Panc1 (cell line): Measurements from ENCODE around the gene SLC7A14. TPM values are rescaled to one million over a fixed set of nuclear protein-coding genes. Genes with fewer than 3 reads are reported as not detected.

Source experiments
- ATAC-seq: fragments of 200-7000 bp; cut with Tn5 transposase; 2 replicates; pipeline ENCODE4 v1.9.1; 2020; ENCODE audit warnings: mild to moderate bottlenecking, moderate library complexity
- BruUV-seq: library from RNA; stranded (reverse); fragments of 400-500 nt; replicated peaks from 2 replicates; lab custom pipeline; 2021; lab: Mats Ljungman, UMichigan
- CTCF ChIA-PET: fragments of 300-600 bp; sonication (Branson Sonifier 250); formaldehyde crosslinking; loops from one replicate; lab custom pipeline; 2022; ENCODE audit warnings: antibody characterized with exemption; lab: Charles Lee
- POLR2A ChIA-PET: fragments of 300-600 bp; sonication (Branson Sonifier 250); formaldehyde crosslinking; loops from one replicate; lab custom pipeline; 2022; ENCODE audit warnings: antibody characterized with exemption; lab: Charles Lee
- DNase-seq: peaks from one replicate; pipeline ENCODE4 v3.0.0-alpha.2; 2010; ENCODE audit warnings: low read depth, low spot score
- H3K27ac ChIP-seq: 2 replicates; pipeline ENCODE4 v1.5.1; 2011; ENCODE audit warnings: mild to moderate bottlenecking, low read length, inconsistent platforms
- H3K27me3 ChIP-seq: fragments of 200-500 bp; sonication (Bioruptor generic); 2 replicates; pipeline ENCODE4 v1.6.0; 2014; ENCODE audit warnings: low read length, inconsistent platforms; ENCODE audit not compliant: control insufficient read depth, insufficient read depth
- H3K36me3 ChIP-seq: fragments of 200-500 bp; sonication (Bioruptor generic); 2 replicates; pipeline ENCODE4 v1.5.1; 2014; ENCODE audit warnings: inconsistent platforms, mild to moderate bottlenecking, low read length, moderate library complexity; ENCODE audit not compliant: control insufficient read depth, insufficient read depth
- H3K4me1 ChIP-seq: 2 replicates; pipeline ENCODE4 v1.5.1; 2011; ENCODE audit warnings: inconsistent platforms, mild to moderate bottlenecking, low read length, moderate library complexity; ENCODE audit not compliant: control insufficient read depth, insufficient read depth
- H3K4me3 ChIP-seq, 2 experiments: 2 replicates each; pipeline ENCODE4 v1.5.1; 2011 to 2012; ENCODE audit warnings: low read depth in 2 of 2, low read length in 2 of 2, mild to moderate bottlenecking in 2 of 2, inconsistent platforms in 1 of 2, moderate library complexity in 1 of 2
- H3K9me3 ChIP-seq: fragments of 200-500 bp; sonication (Bioruptor generic); 2 replicates; pipeline ENCODE4 v1.5.1; 2014; ENCODE audit warnings: low read depth, mild to moderate bottlenecking, inconsistent platforms, low read length, moderate library complexity; ENCODE audit not compliant: control insufficient read depth, insufficient read depth
- POLR2AphosphoS5 ChIP-seq: IDR thresholded peaks from 2 replicates; pipeline ENCODE4 v1.6.1; 2012; ENCODE audit warnings: mild to moderate bottlenecking, low read depth, low read length, moderate library complexity
- SIN3A ChIP-seq: IDR thresholded peaks from 2 replicates; pipeline ENCODE4 v1.6.1; 2012; ENCODE audit warnings: low read depth, mild to moderate bottlenecking, low read length, moderate library complexity, borderline replicate concordance; ENCODE audit not compliant: insufficient read depth
- TCF7L2 ChIP-seq: IDR thresholded peaks from 2 replicates; pipeline ENCODE4 v1.6.1; 2011; ENCODE audit warnings: mild to moderate bottlenecking, low read depth, low read length, inconsistent platforms
- in situ Hi-C: cut with HindIII; loops from 2 replicates; pipeline ENCODE4 v1.10.0; 2016; ENCODE audit warnings: low sequenced_read_pairs, low pct_unique_long_range_greater_than_20kb
- intact Hi-C: fragments of 100-400 bp; cut with micrococcal nuclease; formaldehyde crosslinking; loops from one replicate; pipeline ENCODE4 v1.10.0; 2022; ENCODE audit not compliant: unreplicated experiment
- total RNA-seq: library from RNA; stranded (reverse); gene quantifications from one replicate; pipeline ENCODE4 v1.2.1, GENCODE V29; 2021; ENCODE audit not compliant: unreplicated experiment
- TF ChIP-seq, protein P1 (sequence below), 2 experiments: IDR thresholded peaks; 2 replicates each; pipeline ENCODE4 v1.6.1; 2011 to 2012; ENCODE audit warnings: low read depth in 2 of 2, control low read depth in 1 of 2, low read length in 1 of 2, mild to moderate bottlenecking in 1 of 2, moderate library complexity in 1 of 2; ENCODE audit not compliant: insufficient read depth in 1 of 2
- TF ChIP-seq, protein P2 (sequence below): fragments of 450-650 bp; IDR thresholded peaks from 2 replicates; pipeline ENCODE4 v1.5.1; 2017; ENCODE audit warnings: mild to moderate bottlenecking

Gene SLC7A14
- total RNA-seq, 1 experiment from 2014 or later, result not detected

DNA sequence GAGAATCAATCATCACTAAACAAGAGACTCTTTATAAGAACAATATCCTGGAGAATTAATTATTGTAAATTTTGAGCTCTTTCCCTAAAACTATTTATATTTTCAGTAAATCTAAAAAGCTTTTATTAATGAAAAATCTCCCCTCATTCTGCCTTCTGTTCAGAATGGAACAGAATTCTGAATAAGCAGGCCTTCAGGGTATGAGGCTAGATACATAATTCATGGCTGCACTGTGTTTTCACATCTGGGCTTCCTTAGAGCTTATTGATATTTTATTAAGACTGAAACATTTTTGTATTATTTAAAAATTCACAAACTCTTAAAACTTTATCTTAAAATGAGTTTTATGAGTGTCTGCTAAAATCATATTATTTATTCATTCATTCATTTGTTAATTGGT is 142.4 kb downstream of the SLC7A14 start:
- ATAC-seq (no peak), DNase-seq (no peak)
- Histone ChIP-seq H3K36me3 (no peaks in the 10 kb centered on the region), H3K27me3 (peaks cover 2% of the 10 kb centered on the region; the same call in 1 of the 2 replicates), H3K27ac (no peak overlapping the region), H3K4me1 (no peaks in the 10 kb centered on the region; the same call in 1 of the 2 replicates), H3K9me3 (no peaks in the 10 kb centered on the region), H3K4me3 (no peak overlapping the region)
- BruUV-seq, result no TSS peak
- TF ChIP-seq SIN3A (no peak), POLR2AphosphoS5 (no peak), TCF7L2 (no peak)
- TF ChIP-seq, protein P1, sequence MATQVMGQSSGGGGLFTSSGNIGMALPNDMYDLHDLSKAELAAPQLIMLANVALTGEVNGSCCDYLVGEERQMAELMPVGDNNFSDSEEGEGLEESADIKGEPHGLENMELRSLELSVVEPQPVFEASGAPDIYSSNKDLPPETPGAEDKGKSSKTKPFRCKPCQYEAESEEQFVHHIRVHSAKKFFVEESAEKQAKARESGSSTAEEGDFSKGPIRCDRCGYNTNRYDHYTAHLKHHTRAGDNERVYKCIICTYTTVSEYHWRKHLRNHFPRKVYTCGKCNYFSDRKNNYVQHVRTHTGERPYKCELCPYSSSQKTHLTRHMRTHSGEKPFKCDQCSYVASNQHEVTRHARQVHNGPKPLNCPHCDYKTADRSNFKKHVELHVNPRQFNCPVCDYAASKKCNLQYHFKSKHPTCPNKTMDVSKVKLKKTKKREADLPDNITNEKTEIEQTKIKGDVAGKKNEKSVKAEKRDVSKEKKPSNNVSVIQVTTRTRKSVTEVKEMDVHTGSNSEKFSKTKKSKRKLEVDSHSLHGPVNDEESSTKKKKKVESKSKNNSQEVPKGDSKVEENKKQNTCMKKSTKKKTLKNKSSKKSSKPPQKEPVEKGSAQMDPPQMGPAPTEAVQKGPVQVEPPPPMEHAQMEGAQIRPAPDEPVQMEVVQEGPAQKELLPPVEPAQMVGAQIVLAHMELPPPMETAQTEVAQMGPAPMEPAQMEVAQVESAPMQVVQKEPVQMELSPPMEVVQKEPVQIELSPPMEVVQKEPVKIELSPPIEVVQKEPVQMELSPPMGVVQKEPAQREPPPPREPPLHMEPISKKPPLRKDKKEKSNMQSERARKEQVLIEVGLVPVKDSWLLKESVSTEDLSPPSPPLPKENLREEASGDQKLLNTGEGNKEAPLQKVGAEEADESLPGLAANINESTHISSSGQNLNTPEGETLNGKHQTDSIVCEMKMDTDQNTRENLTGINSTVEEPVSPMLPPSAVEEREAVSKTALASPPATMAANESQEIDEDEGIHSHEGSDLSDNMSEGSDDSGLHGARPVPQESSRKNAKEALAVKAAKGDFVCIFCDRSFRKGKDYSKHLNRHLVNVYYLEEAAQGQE (IDR thresholded peaks at IDR 0.05; ENCODE audit: insufficient read depth in 1 of 2, low read depth in 2 of 2, low read length in 1 of 2), result no peak
- TF ChIP-seq, protein P2, sequence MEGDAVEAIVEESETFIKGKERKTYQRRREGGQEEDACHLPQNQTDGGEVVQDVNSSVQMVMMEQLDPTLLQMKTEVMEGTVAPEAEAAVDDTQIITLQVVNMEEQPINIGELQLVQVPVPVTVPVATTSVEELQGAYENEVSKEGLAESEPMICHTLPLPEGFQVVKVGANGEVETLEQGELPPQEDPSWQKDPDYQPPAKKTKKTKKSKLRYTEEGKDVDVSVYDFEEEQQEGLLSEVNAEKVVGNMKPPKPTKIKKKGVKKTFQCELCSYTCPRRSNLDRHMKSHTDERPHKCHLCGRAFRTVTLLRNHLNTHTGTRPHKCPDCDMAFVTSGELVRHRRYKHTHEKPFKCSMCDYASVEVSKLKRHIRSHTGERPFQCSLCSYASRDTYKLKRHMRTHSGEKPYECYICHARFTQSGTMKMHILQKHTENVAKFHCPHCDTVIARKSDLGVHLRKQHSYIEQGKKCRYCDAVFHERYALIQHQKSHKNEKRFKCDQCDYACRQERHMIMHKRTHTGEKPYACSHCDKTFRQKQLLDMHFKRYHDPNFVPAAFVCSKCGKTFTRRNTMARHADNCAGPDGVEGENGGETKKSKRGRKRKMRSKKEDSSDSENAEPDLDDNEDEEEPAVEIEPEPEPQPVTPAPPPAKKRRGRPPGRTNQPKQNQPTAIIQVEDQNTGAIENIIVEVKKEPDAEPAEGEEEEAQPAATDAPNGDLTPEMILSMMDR, result no peak
- CTCF ChIA-PET, result no interaction called here
- in situ Hi-C loops (no loop called here), intact Hi-C loops (no loop called here)
- POLR2A ChIA-PET, result no interaction called here

DNA sequence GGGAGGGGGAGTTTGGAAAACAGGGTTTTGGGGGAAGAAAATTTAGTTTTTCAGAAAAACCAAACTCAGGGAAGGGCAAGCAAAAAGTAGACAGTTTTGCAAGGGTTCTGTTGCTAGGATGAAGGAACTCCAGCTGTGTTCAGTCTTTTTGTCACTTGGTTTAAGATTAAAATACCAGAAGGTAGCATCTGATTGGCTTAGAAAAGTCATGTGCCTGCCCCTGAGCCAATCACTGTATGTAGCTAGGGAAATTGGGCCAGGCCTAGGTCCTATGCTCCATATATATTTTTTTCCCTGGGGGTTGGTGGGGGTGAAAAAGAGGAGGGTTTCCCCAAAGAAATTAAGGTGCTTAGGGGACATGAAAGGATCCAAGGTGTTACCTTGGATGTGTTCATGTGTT is 142.9 kb downstream of the SLC7A14 start:
- TF ChIP-seq TCF7L2, result no peak
- TF ChIP-seq, protein P1 (IDR thresholded peaks at IDR 0.05; ENCODE audit: insufficient read depth in 1 of 2, low read depth in 2 of 2, low read length in 1 of 2), result no peak
- TF ChIP-seq, protein P2, result no peak
- TF ChIP-seq POLR2AphosphoS5, result no peak
- no peak for TF ChIP-seq SIN3A
- intact Hi-C loops, result no loop called here
- Histone ChIP-seq H3K36me3 (no peaks in the 10 kb centered on the region), H3K9me3 (no peaks in the 10 kb centered on the region), H3K4me1 (no peaks in the 10 kb centered on the region), H3K27me3 (peaks cover 2% of the 10 kb centered on the region; the same call in 1 of the 2 replicates), H3K4me3 (no peak overlapping the region), H3K27ac (no peak overlapping the region)
- CTCF ChIA-PET, result interaction anchor here (0.7 kb wide), 1 partner anchor 30 kb away, joined by 14 read pairs; no protein-coding TSS in a partner anchor
- POLR2A ChIA-PET, result no interaction called here
- no peak for ATAC-seq
- BruUV-seq, result no TSS peak
- DNase-seq, result no peak
- in situ Hi-C loops, result no loop called here
